Fibroblast of lung (primary cell): ENCODE results near the gene ACR.
"Not testable (repeated sequence)": the region's sequence is repeated elsewhere in the genome, so short reads cannot be mapped to it uniquely, and the experiment has no call there.

Experiments used
- EZH2 ChIP-seq: IDR thresholded peaks from 2 replicates; pipeline ENCODE4 v1.5.1; 2012; ENCODE audit warnings: low read length, control low read depth, mild to moderate bottlenecking; ENCODE audit errors: missing control alignments
- TF ChIP-seq, protein P1 (sequence below), 2 donors: IDR thresholded peaks in 1 of 2; conservative IDR thresholded peaks in 1 of 2; 1 replicate in 1 of 2; 2 replicates in 1 of 2; pipeline ENCODE4 v1.5.1; 2011 to 2012; ENCODE audit warnings: low read length in 2 of 2, control low read depth in 1 of 2, inconsistent platforms in 1 of 2, low read depth in 1 of 2, mild to moderate bottlenecking in 1 of 2

DNA sequence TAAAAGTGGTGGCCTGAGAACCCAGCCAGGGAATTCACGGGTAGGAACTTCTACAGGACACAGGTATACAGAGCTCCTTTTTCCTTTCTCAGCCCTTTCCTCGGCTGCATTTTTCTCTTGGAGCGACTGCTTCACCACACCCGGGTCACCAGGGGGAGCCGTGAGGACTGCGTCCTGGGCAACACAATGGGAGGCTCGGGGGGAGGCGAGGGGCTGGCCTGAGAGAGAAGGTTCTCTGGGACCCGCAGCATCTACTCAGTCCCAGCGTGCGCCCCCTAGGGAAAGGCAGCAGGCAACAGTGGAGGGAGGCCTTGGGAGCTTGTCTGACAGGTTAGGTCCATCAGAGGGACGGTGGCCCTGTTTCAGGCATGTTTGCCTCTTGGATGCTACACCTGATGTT, 37.1 kb downstream of the ACR start:
- TF ChIP-seq, protein P1, sequence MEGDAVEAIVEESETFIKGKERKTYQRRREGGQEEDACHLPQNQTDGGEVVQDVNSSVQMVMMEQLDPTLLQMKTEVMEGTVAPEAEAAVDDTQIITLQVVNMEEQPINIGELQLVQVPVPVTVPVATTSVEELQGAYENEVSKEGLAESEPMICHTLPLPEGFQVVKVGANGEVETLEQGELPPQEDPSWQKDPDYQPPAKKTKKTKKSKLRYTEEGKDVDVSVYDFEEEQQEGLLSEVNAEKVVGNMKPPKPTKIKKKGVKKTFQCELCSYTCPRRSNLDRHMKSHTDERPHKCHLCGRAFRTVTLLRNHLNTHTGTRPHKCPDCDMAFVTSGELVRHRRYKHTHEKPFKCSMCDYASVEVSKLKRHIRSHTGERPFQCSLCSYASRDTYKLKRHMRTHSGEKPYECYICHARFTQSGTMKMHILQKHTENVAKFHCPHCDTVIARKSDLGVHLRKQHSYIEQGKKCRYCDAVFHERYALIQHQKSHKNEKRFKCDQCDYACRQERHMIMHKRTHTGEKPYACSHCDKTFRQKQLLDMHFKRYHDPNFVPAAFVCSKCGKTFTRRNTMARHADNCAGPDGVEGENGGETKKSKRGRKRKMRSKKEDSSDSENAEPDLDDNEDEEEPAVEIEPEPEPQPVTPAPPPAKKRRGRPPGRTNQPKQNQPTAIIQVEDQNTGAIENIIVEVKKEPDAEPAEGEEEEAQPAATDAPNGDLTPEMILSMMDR (conservative IDR thresholded peaks at IDR 0.05 in 1 of 2, IDR thresholded peaks at IDR 0.05 in 1 of 2; ENCODE audit: low read depth in 1 of 2, low read length in 2 of 2), result peak; percentile 27 to 56
- not testable (repeated sequence) for TF ChIP-seq EZH2
